Nucleus accumbens (tissue), 56 donors: ENCODE measurements around the gene MTX3.
A peak's percentile ranks its signal among the peaks of the same experiment; 100 is the strongest.

Experiments
- DNase-seq, 56 donors: peaks; one replicate each; lab custom pipeline; 2025; lab: John Stamatoyannopoulos, UW

Gene MTX3

DNA sequence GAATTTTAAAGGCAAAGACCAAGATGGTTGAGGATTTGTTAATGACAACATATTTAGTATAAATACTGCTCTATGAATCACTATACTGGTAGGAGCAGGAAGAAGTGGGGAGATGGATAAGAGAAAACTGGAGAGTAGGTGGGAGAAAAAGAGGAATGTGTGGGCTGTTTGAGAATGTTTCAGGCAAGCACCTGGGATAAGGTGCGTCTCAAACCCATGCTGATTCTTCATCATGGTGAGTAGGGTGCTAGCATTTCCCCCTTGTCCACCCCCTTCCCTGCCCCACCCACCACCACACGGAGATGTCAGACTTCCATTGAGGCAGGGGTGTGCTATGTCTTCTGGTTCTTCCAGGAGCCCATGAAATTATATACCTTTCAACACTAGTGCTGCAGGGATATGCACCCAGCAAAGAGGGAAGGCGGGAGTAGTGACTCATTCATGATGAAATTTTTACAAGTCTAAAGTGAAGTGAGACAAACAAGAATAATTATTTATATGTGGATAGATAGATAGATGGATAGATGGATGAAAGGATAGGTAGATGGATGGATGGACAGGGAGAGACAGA, 54.3 kb downstream of the MTX3 start:
- DNase-seq = peak in 21 of 56 donors; percentile 1 to 56 (median 33)

DNA sequence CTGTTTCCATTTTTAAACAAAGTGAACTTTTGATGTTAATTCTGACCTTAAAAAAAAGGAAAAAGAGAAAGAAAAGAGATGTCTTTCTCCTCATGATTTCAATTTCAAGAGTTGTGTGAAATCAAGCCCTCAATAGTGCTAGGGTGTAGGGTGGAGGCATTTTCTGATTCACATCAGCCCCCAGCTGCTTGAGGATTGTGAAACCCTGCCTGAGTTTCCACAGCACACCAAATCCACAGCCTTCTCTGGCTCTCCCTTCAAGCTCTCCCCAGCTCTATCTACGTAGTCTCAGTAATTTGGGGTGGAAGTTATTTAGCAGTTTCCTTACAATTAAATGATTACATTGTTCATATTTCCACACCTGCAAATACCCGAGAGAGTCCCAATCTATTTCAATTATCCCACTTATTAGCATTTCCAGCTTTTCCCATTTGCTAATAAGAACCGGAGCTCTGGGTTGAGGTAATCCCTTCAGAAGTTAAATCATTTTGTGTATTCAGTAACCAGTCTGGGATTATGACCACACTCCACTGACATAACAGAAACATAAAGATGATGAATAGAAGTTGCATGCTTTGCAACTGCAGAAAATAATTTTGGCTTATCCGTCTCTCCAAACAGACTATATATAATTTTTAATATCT, 54.9 kb downstream of the MTX3 start:
- peak in 11 of 56 donors; percentile 4 to 39 (median 22) for DNase-seq

DNA sequence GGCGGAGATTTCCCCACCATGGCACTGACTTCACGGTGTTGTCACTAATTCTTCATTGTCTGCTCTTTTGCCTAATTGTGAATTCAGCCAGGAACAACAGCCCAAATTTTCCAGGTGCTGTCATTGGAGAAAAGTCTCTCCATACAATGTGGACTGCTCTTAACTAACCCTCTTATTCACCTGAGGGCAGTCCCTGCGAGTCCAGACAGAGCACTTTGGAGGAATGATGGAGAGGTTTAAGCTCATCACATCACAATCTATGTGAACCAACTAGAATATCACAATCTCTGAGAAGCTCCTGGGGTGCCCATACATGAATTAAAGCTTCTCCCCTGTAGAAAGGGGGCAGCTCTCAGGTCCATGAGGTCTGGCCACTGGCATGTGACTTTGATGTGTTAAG, 56.4 kb downstream of the MTX3 start:
- DNase-seq = no peak

DNA sequence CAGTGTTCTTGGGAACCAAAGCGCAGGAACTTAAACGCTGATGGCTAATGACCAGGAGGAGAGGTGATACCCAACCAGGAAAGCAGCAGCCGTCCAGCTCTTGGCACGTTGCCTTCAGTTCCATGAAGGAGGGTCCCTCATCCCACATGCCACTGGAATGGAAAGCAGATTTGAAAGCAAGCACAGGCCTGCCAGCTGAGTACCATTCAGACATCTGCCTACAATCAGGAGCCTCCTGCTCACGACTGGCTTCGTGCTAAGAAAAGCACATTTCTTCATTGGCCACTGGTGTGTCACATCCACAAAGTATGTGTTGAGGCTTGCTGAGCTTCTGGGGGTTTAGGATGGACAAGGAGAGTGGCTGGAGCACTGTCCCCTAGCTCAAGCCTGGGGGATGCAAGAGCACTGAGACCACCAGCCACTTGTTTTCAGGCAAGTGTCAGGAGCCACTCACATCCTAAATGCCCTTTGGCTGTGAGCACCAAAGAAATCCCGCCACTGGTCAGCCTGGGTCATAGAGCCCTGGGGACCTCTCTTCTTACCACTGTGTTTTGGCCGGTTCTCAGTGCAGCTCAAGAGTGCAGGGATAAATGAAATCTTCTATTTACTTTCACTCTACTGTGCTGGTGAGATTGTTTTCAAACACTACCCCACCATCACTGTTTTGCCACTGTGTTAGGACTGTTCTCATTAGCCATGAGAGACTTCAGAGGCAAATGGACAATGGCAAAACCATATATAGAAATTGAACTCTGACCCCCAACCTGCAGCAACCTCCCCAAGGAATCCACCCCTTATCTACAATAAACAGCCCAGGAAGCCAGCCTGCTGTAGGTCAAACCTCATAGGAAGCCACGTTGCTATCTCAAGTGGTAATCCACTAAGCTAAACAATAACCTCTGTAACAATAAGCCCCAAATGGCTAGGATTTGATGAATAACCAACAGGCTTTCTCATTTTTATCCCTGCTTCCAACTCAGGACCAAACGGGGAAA, 58.3 kb downstream of the MTX3 start:
- DNase-seq = no peak

DNA sequence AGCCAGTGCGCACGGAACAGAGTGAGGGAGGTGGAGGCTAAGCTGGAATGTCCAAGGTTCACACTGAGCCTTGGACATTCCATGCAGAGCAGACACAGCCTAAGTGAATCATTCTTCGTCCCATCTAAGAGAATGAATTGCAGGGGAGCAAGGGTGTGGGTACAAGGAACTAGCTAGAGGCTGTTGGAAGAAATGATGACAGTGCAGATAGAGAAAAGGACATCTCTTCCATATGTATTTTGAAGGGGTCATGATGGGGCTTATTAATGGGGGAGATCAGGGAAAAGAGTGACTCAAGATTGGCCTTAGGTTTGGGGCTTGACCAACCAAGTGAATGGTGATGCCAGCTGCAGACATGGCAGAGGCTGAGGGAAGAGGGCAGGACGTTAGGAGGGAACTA, 59.2 kb downstream of the MTX3 start:
- no peak for DNase-seq

DNA sequence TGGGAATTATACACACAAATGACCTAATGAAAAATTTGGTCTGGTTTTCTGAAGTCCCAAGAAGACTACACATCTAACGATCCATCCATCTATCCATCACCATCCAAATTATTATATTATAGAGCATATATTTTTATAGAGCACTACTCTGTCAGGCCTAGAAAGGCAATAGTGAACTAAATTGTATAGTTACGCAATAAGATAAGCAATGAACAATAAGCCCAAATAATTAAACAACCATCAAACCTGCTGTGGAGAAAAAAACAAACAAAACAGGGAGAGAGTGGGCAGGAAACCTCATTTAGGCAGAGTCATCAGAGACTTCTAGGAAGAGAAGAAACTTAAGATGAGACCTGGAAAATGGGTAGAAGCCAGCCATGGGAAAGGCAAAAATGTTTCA, 59.7 kb downstream of the MTX3 start:
- DNase-seq = no peak

DNA sequence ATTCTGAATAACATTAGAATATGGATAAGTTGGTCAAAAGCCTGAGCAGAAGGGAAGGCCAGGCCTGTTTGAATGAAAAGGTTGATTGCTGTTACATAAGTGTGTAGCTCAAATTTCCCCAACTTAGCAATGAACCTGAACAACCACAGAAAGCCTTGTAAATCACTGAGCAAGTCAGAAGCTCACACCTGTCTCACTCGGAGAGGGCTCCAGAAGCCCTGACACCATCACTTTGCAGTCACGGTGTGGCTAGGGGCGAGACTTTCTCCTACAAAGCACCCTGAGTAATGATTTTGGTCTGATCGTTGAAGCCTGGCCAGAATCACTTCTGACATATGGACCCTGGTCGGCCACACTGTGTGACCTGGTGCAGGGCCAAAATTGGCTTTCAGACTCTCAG, 62.0 kb downstream of the MTX3 start:
- no peak for DNase-seq
